ENCODE results near the gene SKAP1.

Gene SKAP1

GRCh38 chr17:48357779-48358602 is 72.0 kb downstream of the SKAP1 start:
- H3K27me3 ChIP-seq (ENCODE audit: insufficient read depth, poor library complexity, severe bottlenecking) = peaks cover 15% of the 10 kb centered on the region

GRCh38 chr17:48356866-48357265 is 73.1 kb downstream of the SKAP1 start:
- DNase-seq (ENCODE audit: low read depth in 1 of 2, low spot score in 1 of 2) = no peak
- TF ChIP-seq GABPA (IDR thresholded peaks at IDR 0.05; ENCODE audit: low read depth) (no peak), SPI1 (IDR thresholded peaks at IDR 0.05; ENCODE audit: borderline replicate concordance, low read depth) (no peak), REST (IDR thresholded peaks at IDR 0.05; ENCODE audit: insufficient replicate concordance, low read depth) (no peak), CTCF (IDR thresholded peaks at IDR 0.05; ENCODE audit: insufficient read depth, low read length) (no peak), POLR2AphosphoS5 (IDR thresholded peaks at IDR 0.05; ENCODE audit: low read depth) (no peak)
- Histone ChIP-seq H3K27me3 (ENCODE audit: insufficient read depth, poor library complexity, severe bottlenecking) (peaks cover 10% of the 10 kb centered on the region), H3K4me3 (replicated peaks; ENCODE audit: insufficient read depth, low read length) (no peak overlapping the region), H3K27ac (replicated peaks) (no peak overlapping the region)

More at GRCh38 chr17:48357779-48358602, 72.0 kb downstream of the SKAP1 start:
- Histone ChIP-seq H3K27ac (replicated peaks) (no peak overlapping the region), H3K4me3 (replicated peaks; ENCODE audit: insufficient read depth, low read length) (no peak overlapping the region)
- TF ChIP-seq SPI1 (IDR thresholded peaks at IDR 0.05; ENCODE audit: borderline replicate concordance, low read depth) (no peak), CTCF (IDR thresholded peaks at IDR 0.05; ENCODE audit: insufficient read depth, low read length) (no peak), POLR2AphosphoS5 (IDR thresholded peaks at IDR 0.05; ENCODE audit: low read depth) (no peak), GABPA (IDR thresholded peaks at IDR 0.05; ENCODE audit: low read depth) (no peak), REST (IDR thresholded peaks at IDR 0.05; ENCODE audit: insufficient replicate concordance, low read depth) (no peak)
- DNase-seq (ENCODE audit: low read depth in 1 of 2, low spot score in 1 of 2) = no peak

GRCh38 chr17:48352630-48353029 is 77.4 kb downstream of the SKAP1 start:
- TF ChIP-seq REST (IDR thresholded peaks at IDR 0.05; ENCODE audit: insufficient replicate concordance, low read depth) = no peak
- TF ChIP-seq CTCF (IDR thresholded peaks at IDR 0.05; ENCODE audit: insufficient read depth, low read length) = no peak
- TF ChIP-seq POLR2AphosphoS5 (IDR thresholded peaks at IDR 0.05; ENCODE audit: low read depth) = no peak
- no peak for TF ChIP-seq GABPA (IDR thresholded peaks at IDR 0.05; ENCODE audit: low read depth)
- no peak for TF ChIP-seq SPI1 (IDR thresholded peaks at IDR 0.05; ENCODE audit: borderline replicate concordance, low read depth)
- DNase-seq (ENCODE audit: low read depth in 1 of 2, low spot score in 1 of 2) = no peak
- H3K27ac ChIP-seq (replicated peaks) = no peak overlapping the region
- peaks cover 30% of the 10 kb centered on the region for H3K27me3 ChIP-seq (ENCODE audit: insufficient read depth, poor library complexity, severe bottlenecking)
- no peak overlapping the region for H3K4me3 ChIP-seq (replicated peaks; ENCODE audit: insufficient read depth, low read length)

Measured in HL-60 (cell line).